ENCODE measurements around the gene SGCD. TPM values are rescaled to one million over a fixed set of nuclear protein-coding genes. Genes with fewer than 3 reads are reported as not detected.

The SGCD gene
- total RNA-seq, 1 experiment from 2014 or later, result not detected

GRCh38 chr5:156446526-156446925 lies 119.6 kb downstream of the SGCD start:
- no TSS peak for BruUV-seq (replicated peaks)
- Histone ChIP-seq H4K20me1 (ENCODE audit: insufficient read depth) (no peaks in the 10 kb centered on the region), H3K79me2 (ENCODE audit: insufficient read depth, low read length) (no peaks in the 10 kb centered on the region), H3K4me2 (ENCODE audit: low read length) (no peak overlapping the region), H3K4me3 (replicated peaks in 1 of 2; ENCODE audit: low read depth in 1 of 2, low read length in 2 of 2) (no peak overlapping the region), H3K4me1 (ENCODE audit: control insufficient read depth in 1 of 2, insufficient read depth in 2 of 2, low read length in 2 of 2) (no peaks in the 10 kb centered on the region), H3K27ac (ENCODE audit: low read depth, low read length) (no peak overlapping the region), H2AFZ (ENCODE audit: low read depth, low read length, poor library complexity, severe bottlenecking) (no peak overlapping the region), H3K27me3 (ENCODE audit: insufficient read depth, low read length) (no peaks in the 10 kb centered on the region), H3K9ac (ENCODE audit: low read length) (no peak overlapping the region), H3K9me2 (ENCODE audit: insufficient read depth) (no peaks in the 10 kb centered on the region), H3K36me3 (ENCODE audit: control insufficient read depth in 1 of 2, insufficient read depth in 2 of 2, low read length in 2 of 2) (no peaks in the 10 kb centered on the region), H3K9me3 (ENCODE audit: control insufficient read depth in 1 of 2, insufficient read depth in 1 of 2, low read depth in 1 of 2, low read length in 2 of 2) (no peaks in the 10 kb centered on the region; a peak in 1 of 4 replicates)
- intact Hi-C loops (cut with micrococcal nuclease), result no loop called here
- POLR2A ChIA-PET, result no interaction called here
- DNase-seq (ENCODE audit: low read depth, low spot score), result no peak
- TF ChIP-seq SIN3A (IDR thresholded peaks at IDR 0.05; ENCODE audit: low read depth), result no peak
- no peak for TF ChIP-seq JUND (IDR thresholded peaks at IDR 0.05)
- no peak for TF ChIP-seq POLR2A (IDR thresholded peaks at IDR 0.05; ENCODE audit: borderline replicate concordance, extremely low read depth, insufficient read depth, insufficient read length)
- no peak for TF ChIP-seq POLR2AphosphoS5 (IDR thresholded peaks at IDR 0.05; ENCODE audit: low read depth, low read length)
- TF ChIP-seq SP1 (IDR thresholded peaks at IDR 0.05; ENCODE audit: low read depth), result no peak
- no peak for TF ChIP-seq CEBPB (IDR thresholded peaks at IDR 0.05; ENCODE audit: low read depth)
- no peak for TF ChIP-seq EGR1 (IDR thresholded peaks at IDR 0.05; ENCODE audit: low read depth)
- TF ChIP-seq FOSL1 (IDR thresholded peaks at IDR 0.05; ENCODE audit: low read depth), result no peak
- no peak for TF ChIP-seq MAX (IDR thresholded peaks at IDR 0.05)
- TF ChIP-seq ATF3 (IDR thresholded peaks at IDR 0.05), result no peak
- no peak for TF ChIP-seq ZNF274 (IDR thresholded peaks at IDR 0.05; ENCODE audit: low read depth, low read length)
- TF ChIP-seq ELF1 (IDR thresholded peaks at IDR 0.05; ENCODE audit: borderline replicate concordance, low read depth), result no peak
- no peak for TF ChIP-seq EZH2phosphoT487 (IDR thresholded peaks at IDR 0.05; ENCODE audit: borderline replicate concordance)
- no peak for TF ChIP-seq RAD21 (IDR thresholded peaks at IDR 0.05; ENCODE audit: low read depth)
- no peak for TF ChIP-seq CBX3 (IDR thresholded peaks at IDR 0.05; ENCODE audit: low read depth)
- TF ChIP-seq ZFX (IDR thresholded peaks at IDR 0.05), result no peak
- TF ChIP-seq ZBTB33 (IDR thresholded peaks at IDR 0.05; ENCODE audit: extremely low read depth, insufficient replicate concordance, low read length), result no peak
- no peak for TF ChIP-seq SRF (IDR thresholded peaks at IDR 0.05; ENCODE audit: low read depth)
- CTCF ChIA-PET, result no interaction called here
- RAD21 ChIA-PET (ENCODE audit: low non-redundant PET in 1 of 2, low total read pairs in 2 of 2, uncharacterized antibody in 2 of 2, unreplicated experiment in 2 of 2), result no interaction called here
- no peak for ATAC-seq

Measured in HCT116 (cell line).